GM23248 (cell line): ENCODE results near the gene MYH9. TPM values are rescaled to one million over a fixed set of nuclear protein-coding genes. Genes with fewer than 3 reads are reported as not detected.

Source experiments
- DNase-seq: peaks from one replicate; pipeline ENCODE4 v3.0.0-alpha.2; 2015
- H2AFZ ChIP-seq: fragments of 200-600 bp; sonication (generic); 2 replicates; pipeline ENCODE4 v1.6.1; 2016; ENCODE audit warnings: antibody characterized with exemption
- H3F3A ChIP-seq: fragments of 200-600 bp; sonication (generic); 2 replicates; pipeline ENCODE4 v1.6.1; 2016; ENCODE audit warnings: mild to moderate bottlenecking, antibody characterized with exemption, mixed run types; ENCODE audit not compliant: insufficient read depth
- H3K27ac ChIP-seq: fragments of 200-600 bp; sonication (generic); 2 replicates; pipeline ENCODE4 v1.5.1; 2016; ENCODE audit warnings: mild to moderate bottlenecking
- H3K27me3 ChIP-seq: fragments of 200-600 bp; sonication (generic); replicated peaks from 2 replicates; pipeline ENCODE4 v1.6.1; 2016; ENCODE audit warnings: mild to moderate bottlenecking; ENCODE audit not compliant: insufficient read depth
- H3K36me3 ChIP-seq: fragments of 200-600 bp; sonication (generic); 2 replicates; pipeline ENCODE4 v1.6.1; 2016; ENCODE audit warnings: low read depth, mild to moderate bottlenecking
- H3K4me1 ChIP-seq: fragments of 200-600 bp; sonication (generic); 2 replicates; pipeline ENCODE4 v1.6.1; 2016; ENCODE audit warnings: mild to moderate bottlenecking; ENCODE audit not compliant: insufficient read depth
- H3K4me2 ChIP-seq: fragments of 200-600 bp; sonication (generic); one replicate; pipeline ENCODE4 v1.6.1; 2016; ENCODE audit warnings: mild to moderate bottlenecking; ENCODE audit not compliant: unreplicated experiment
- H3K4me3 ChIP-seq: fragments of 200-600 bp; sonication (generic); 2 replicates; pipeline ENCODE4 v1.5.1; 2016; ENCODE audit warnings: mild to moderate bottlenecking
- H3K79me2 ChIP-seq: fragments of 200-600 bp; sonication (generic); 2 replicates; pipeline ENCODE4 v1.6.1; 2016; ENCODE audit warnings: mild to moderate bottlenecking; ENCODE audit not compliant: insufficient read depth
- H3K9ac ChIP-seq: fragments of 200-600 bp; sonication (generic); 2 replicates; pipeline ENCODE4 v1.6.1; 2016; ENCODE audit warnings: mild to moderate bottlenecking
- H3K9me2 ChIP-seq: fragments of 200-600 bp; sonication (generic); 2 replicates; pipeline ENCODE4 v1.6.1; 2016; ENCODE audit warnings: mixed run types, mild to moderate bottlenecking, moderate library complexity; ENCODE audit not compliant: insufficient read depth
- H3K9me3 ChIP-seq: fragments of 200-600 bp; sonication (generic); one replicate; pipeline ENCODE4 v1.6.1; 2017; ENCODE audit warnings: low read depth
- H4K20me1 ChIP-seq: fragments of 200-600 bp; sonication (generic); 2 replicates; pipeline ENCODE4 v1.6.0; 2016; ENCODE audit not compliant: insufficient read depth
- EZH2 ChIP-seq: fragments of 200-600 bp; sonication (generic); IDR thresholded peaks from 2 replicates; pipeline ENCODE4 v1.6.1; 2018; ENCODE audit warnings: antibody characterized with exemption, mild to moderate bottlenecking; ENCODE audit not compliant: insufficient read depth, poor library complexity, severe bottlenecking
- EZH2phosphoT487 ChIP-seq: fragments of 200-600 bp; sonication (generic); IDR thresholded peaks from 2 replicates; pipeline ENCODE4 v1.6.1; 2018; ENCODE audit warnings: antibody characterized with exemption, moderate library complexity, mild to moderate bottlenecking, low read depth; ENCODE audit not compliant: insufficient read depth
- WGBS, 2 experiments: methylation state at CpG; one replicate each; pipeline ENCODE4 v1.1.6; 2015 to 2017; ENCODE audit warnings: low lambda C conversion rate in 2 of 2, low coverage in 1 of 2; ENCODE audit errors: missing lambda C conversion rate in 2 of 2; 5-methylcytosine and 5-hydroxymethylcytosine counted together
- in situ Hi-C: fragments of 300-500 bp; cut with MboI; formaldehyde crosslinking; loops from 2 replicates; pipeline ENCODE4 v1.15.0; 2020
- polyA plus RNA-seq: library from polyadenylated mRNA; unstranded; fragments of >200 nt; fragmentation: Nextera tagmentation; extraction: Ambion mirVana; gene quantifications from 2 replicates; pipeline ENCODE4 v1.2.1, GENCODE V29; 2016
- total RNA-seq: library from RNA; depleted of rRNA; stranded (reverse); fragments of >200 nt; shearing (Covaris generic); gene quantifications from 2 replicates; pipeline ENCODE4 v1.2.3, GENCODE V29; 2014

The MYH9 gene
- total and polyA plus RNA-seq, 2 experiments from 2014 or later, result 287 to 420 TPM

- Histone ChIP-seq H3K27ac (peak overlapping the region; percentile 93), H3K4me2 (peak overlapping the region; percentile 63), H3K9me3 (no peaks in the 10 kb centered on the region), H3K4me3 (no peak overlapping the region), H3K27me3 (no peaks in the 10 kb centered on the region), H3K9ac (peak overlapping the region; percentile 75; the same call in 1 of the 2 replicates), H3K4me1 (peaks cover 56% of the 10 kb centered on the region), H2AFZ (no peak overlapping the region), H4K20me1 (no peaks in the 10 kb centered on the region), H3K79me2 (peaks cover 100% of the 10 kb centered on the region), H3K9me2 (no peaks in the 10 kb centered on the region), H3F3A (peaks cover 94% of the 10 kb centered on the region), H3K36me3 (peaks cover 37% of the 10 kb centered on the region)
- in situ Hi-C loops, result no loop called here
- peak; percentile 25 for DNase-seq
- 98 to 99% methylated on average over 9 of the region's 9 CpGs for WGBS, 2 experiments
- no peak for TF ChIP-seq EZH2phosphoT487
- no peak for TF ChIP-seq EZH2
Measured at GRCh38 chr22:36330127-36330526, 57.6 kb downstream of the MYH9 start.

DNA sequence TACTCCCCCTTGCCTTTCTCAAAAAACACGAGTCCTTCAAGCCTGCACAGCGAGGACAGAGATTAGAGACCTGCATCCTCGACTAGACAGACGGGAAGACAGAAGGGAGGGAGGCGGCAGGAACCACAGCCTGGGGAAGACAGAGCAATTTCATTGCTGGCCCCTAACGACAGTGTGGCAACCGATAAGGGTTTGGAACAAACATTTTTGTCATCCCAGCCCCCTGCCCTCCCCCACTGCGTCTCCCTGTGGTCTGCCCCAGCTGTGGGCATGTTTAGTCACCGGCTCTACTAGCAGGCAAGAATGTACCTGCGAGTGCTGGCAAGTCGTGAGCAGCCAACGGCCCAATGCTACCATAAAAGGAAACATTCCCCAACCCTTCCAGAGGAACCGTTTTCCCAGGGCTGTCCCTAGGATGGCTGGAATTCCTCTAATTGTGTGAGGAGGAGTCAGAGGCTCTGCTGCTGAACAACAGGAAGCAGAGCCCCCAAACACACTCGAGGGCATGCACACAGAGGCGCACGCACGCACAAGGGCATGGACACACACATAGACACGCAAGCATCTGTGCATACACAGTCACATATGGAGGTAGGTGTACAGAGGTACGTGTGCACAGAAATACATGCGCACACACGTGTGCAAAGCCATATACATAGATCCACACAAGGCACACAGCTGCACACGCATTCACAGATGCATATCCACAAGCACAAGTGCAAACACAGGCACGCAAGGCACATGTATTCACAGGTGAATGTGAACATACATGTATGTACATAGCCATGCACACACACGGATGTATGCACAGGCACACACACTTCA is 58.3 kb downstream of the MYH9 start:
- H3F3A ChIP-seq, result peaks cover 93% of the 10 kb centered on the region
- no peaks in the 10 kb centered on the region for H4K20me1 ChIP-seq
- H3K4me1 ChIP-seq, result peaks cover 61% of the 10 kb centered on the region
- peak overlapping the region; percentile 65 for H3K9ac ChIP-seq
- peak overlapping the region; percentile 93 for H3K27ac ChIP-seq
- no peaks in the 10 kb centered on the region for H3K9me2 ChIP-seq
- no peaks in the 10 kb centered on the region for H3K9me3 ChIP-seq
- in situ Hi-C loops, result no loop called here
- WGBS, 2 experiments, result 51 to 52% methylated on average over 23 to 24 of the region's 24 CpGs
- DNase-seq, result peak; percentile 72
- TF ChIP-seq EZH2phosphoT487, result no peak
- no peak for TF ChIP-seq EZH2
- peaks cover 30% of the 10 kb centered on the region for H3K36me3 ChIP-seq
- H3K79me2 ChIP-seq, result peaks cover 100% of the 10 kb centered on the region
- no peak overlapping the region for H3K4me3 ChIP-seq
- H2AFZ ChIP-seq, result no peak overlapping the region
- H3K4me2 ChIP-seq, result peak overlapping the region; percentile 17
- H3K27me3 ChIP-seq, result no peaks in the 10 kb centered on the region

GRCh38 chr22:36328635-36329253 is 59.0 kb downstream of the MYH9 start:
- Histone ChIP-seq H3K27me3 (no peaks in the 10 kb centered on the region), H3K79me2 (peaks cover 100% of the 10 kb centered on the region), H3K9me2 (no peaks in the 10 kb centered on the region), H3K9me3 (no peaks in the 10 kb centered on the region), H3K36me3 (peaks cover 24% of the 10 kb centered on the region), H3K27ac (peak overlapping the region; percentile 93), H3K4me3 (no peak overlapping the region), H3F3A (peaks cover 89% of the 10 kb centered on the region), H4K20me1 (no peaks in the 10 kb centered on the region), H3K9ac (peak overlapping the region; percentile 65), H2AFZ (no peak overlapping the region), H3K4me1 (peaks cover 68% of the 10 kb centered on the region), H3K4me2 (peak overlapping the region; percentile 17)
- WGBS, 2 experiments, result 84 to 90% methylated on average over 23 of the region's 23 CpGs
- no peak for TF ChIP-seq EZH2
- TF ChIP-seq EZH2phosphoT487, result no peak
- in situ Hi-C loops, result no loop called here
- DNase-seq, result peak; percentile 74

DNA sequence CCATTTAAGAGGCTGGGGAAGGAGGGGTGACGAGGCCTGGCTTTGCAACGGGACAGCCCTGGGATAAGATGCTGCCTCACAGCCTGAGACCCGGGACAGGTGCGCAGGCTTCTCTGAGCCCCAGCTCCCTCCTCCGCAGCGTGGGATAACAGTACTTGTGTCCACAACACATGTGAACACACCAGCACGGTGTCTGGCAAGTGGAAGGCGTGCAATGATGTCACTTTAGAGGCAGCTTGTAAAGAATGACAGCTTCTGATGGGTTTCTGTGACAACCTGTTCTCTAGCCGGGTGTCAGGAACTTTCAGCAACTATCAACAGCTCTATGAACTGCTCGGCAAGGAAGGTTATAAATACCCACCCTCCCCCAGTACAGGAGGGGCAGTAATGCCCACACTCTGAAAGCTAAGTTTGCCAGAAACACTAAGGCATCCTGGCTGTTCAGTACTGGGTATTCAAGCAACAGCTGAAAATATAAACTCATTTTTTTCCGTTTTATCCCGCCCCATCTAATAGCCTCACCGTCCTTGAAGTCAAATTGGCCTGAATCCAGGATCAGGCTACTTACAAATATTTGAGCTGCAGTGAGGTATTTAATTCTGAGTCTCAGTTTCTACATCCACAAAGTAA is 59.7 kb downstream of the MYH9 start:
- peaks cover 75% of the 10 kb centered on the region for H3K4me1 ChIP-seq
- no peak overlapping the region for H3K4me3 ChIP-seq
- no peaks in the 10 kb centered on the region for H3K9me2 ChIP-seq
- H3K9me3 ChIP-seq, result no peaks in the 10 kb centered on the region
- no peak for TF ChIP-seq EZH2phosphoT487
- no peak for TF ChIP-seq EZH2
- in situ Hi-C loops, result no loop called here
- WGBS, 2 experiments, result 97 to 98% methylated on average over 13 of the region's 13 CpGs
- H4K20me1 ChIP-seq, result no peaks in the 10 kb centered on the region
- H3K36me3 ChIP-seq, result peaks cover 21% of the 10 kb centered on the region
- peaks cover 89% of the 10 kb centered on the region for H3F3A ChIP-seq
- no peak overlapping the region for H2AFZ ChIP-seq
- DNase-seq, result peak; percentile 40
- peaks cover 100% of the 10 kb centered on the region for H3K79me2 ChIP-seq
- H3K9ac ChIP-seq, result no peak overlapping the region; the same call in 1 of the 2 replicates
- no peak overlapping the region for H3K4me2 ChIP-seq
- H3K27ac ChIP-seq, result peak overlapping the region; percentile 93
- H3K27me3 ChIP-seq, result no peaks in the 10 kb centered on the region
